Esophagus squamous epithelium (tissue), 5 donors: Measurements from ENCODE around the gene ZNF330. TPM values are rescaled to one million over a fixed set of nuclear protein-coding genes. Genes with fewer than 3 reads are reported as not detected.
"Not testable (repeated sequence)": the region's sequence is repeated elsewhere in the genome, so short reads cannot be mapped to it uniquely, and the experiment has no call there.

Source experiments
- DNase-seq: peaks from one replicate; lab custom pipeline; 2025; lab: John Stamatoyannopoulos, UW
- H3K27ac ChIP-seq, 4 donors: fragments of 200-600 bp; sonication (generic); one replicate each; pipeline ENCODE4 v1.5.1; 2016 to 2019; ENCODE audit warnings: mild to moderate bottlenecking in 1 of 4
- H3K27me3 ChIP-seq, 4 donors: fragments of 200-600 bp; sonication (generic); 1 replicate in 3 of 4; 2 replicates in 1 of 4; pipeline versions ENCODE4 v1.5.1 to v1.6.0; 2017 to 2021; ENCODE audit warnings: antibody characterized with exemption in 1 of 4
- H3K36me3 ChIP-seq, 3 donors: fragments of 200-600 bp; sonication (generic); one replicate each; pipeline ENCODE4 v1.5.1; 2016 to 2019
- H3K4me1 ChIP-seq, 3 donors: fragments of 200-600 bp; sonication (generic); one replicate each; pipeline ENCODE4 v1.5.1; 2017 to 2019
- H3K4me3 ChIP-seq, 4 donors: fragments of 200-600 bp; sonication (generic); 1 replicate in 3 of 4; 2 replicates in 1 of 4; pipeline ENCODE4 v1.5.1; 2016 to 2019; ENCODE audit warnings: mild to moderate bottlenecking in 2 of 4, moderate library complexity in 1 of 4
- H3K9me3 ChIP-seq, 3 donors: fragments of 200-600 bp; sonication (generic); one replicate each; pipeline ENCODE4 v1.5.1; 2016 to 2019
- CTCF ChIP-seq, 6 experiments: fragments of 450-650 bp in 4 of 6; fragments of 200-600 bp in 2 of 6; sonication (generic) in 2 of 6; IDR thresholded peaks; one replicate each; pipeline ENCODE4 v1.5.1; 2016 to 2019; ENCODE audit warnings: antibody characterized with exemption in 6 of 6, mild to moderate bottlenecking in 4 of 6, moderate library complexity in 4 of 6
- POLR2A ChIP-seq, 4 donors: fragments of 450-650 bp; IDR thresholded peaks; one replicate each; pipeline ENCODE4 v1.6.1; 2017; ENCODE audit warnings: antibody characterized with exemption in 4 of 4, mild to moderate bottlenecking in 4 of 4, moderate library complexity in 3 of 4
- WGBS, 2 donors: methylation state at CpG; one replicate each; pipeline ENCODE4 v1.1.5; 2018; 5-methylcytosine and 5-hydroxymethylcytosine counted together
- intact Hi-C: fragments of 100-400 bp; cut with DNase I; formaldehyde crosslinking; loops from one replicate; pipeline ENCODE4 v1.15.0; 2022
- total RNA-seq, 4 donors: library from RNA; depleted of rRNA; stranded (reverse); fragments of >200 nt; gene quantifications; one replicate each; pipeline ENCODE4 v1.1.0, GENCODE V29; 2016
- donor health status: DM: yes; HTN: yes; CAD: no.

Gene ZNF330
- total RNA-seq, 4 donors from 2014 or later = 12.3 to 27.5 (median 22.3) TPM

- no peak for DNase-seq
- intact Hi-C loops = no loop called here
- no peak for TF ChIP-seq CTCF (IDR thresholded peaks at IDR 0.05)
- no peak for TF ChIP-seq POLR2A (IDR thresholded peaks at IDR 0.05)
- Histone ChIP-seq H3K4me1 (no peaks in the 10 kb centered on the region), H3K4me3 (no peak overlapping the region), H3K36me3 (no peaks in the 10 kb centered on the region), H3K27ac (no peak overlapping the region), H3K27me3 (no peaks in the 10 kb centered on the region), H3K9me3 (no peaks in the 10 kb centered on the region)
- WGBS, 2 donors = 42 to 44% methylated on average over 2 of the region's 2 CpGs
Measured at GRCh38 chr4:141180991-141181761, 39.5 kb upstream of the ZNF330 start.

- H3K9me3 ChIP-seq, DNase-seq, H3K36me3 ChIP-seq, H3K27me3 ChIP-seq, H3K4me1 ChIP-seq, H3K4me3 ChIP-seq, intact Hi-C loops, H3K27ac ChIP-seq: not testable (repeated sequence)
- 71 to 74% methylated on average over 2 of the region's 2 CpGs for WGBS, 2 donors
Measured at GRCh38 chr4:141183491-141183890, 37.2 kb upstream of the ZNF330 start.

GRCh38 chr4:141192564-141192963, 28.1 kb upstream of the ZNF330 start:
- no peak for DNase-seq
- H3K9me3 ChIP-seq = no peaks in the 10 kb centered on the region
- H3K27ac ChIP-seq = no peak overlapping the region
- H3K4me1 ChIP-seq = no peaks in the 10 kb centered on the region
- peaks cover 0 to 3% (median 0%) of the 10 kb centered on the region in 4 donors for H3K27me3 ChIP-seq
- WGBS, 2 donors = 87 to 88% methylated on average over 2 of the region's 2 CpGs
- no peak overlapping the region for H3K4me3 ChIP-seq
- intact Hi-C loops = no loop called here
- TF ChIP-seq POLR2A (IDR thresholded peaks at IDR 0.05) (no peak), CTCF (IDR thresholded peaks at IDR 0.05) (no peak)
- H3K36me3 ChIP-seq = no peaks in the 10 kb centered on the region

- intact Hi-C loops = no loop called here
- WGBS, 2 donors = 66 to 70% methylated on average over 1 to 2 of the region's 2 CpGs
- H3K27ac ChIP-seq = no peak overlapping the region
Measured at GRCh38 chr4:141193516-141194034, 27.1 kb upstream of the ZNF330 start.

GRCh38 chr4:141195095-141195707, 25.5 kb upstream of the ZNF330 start:
- no peak for TF ChIP-seq CTCF (IDR thresholded peaks at IDR 0.05)
- TF ChIP-seq POLR2A (IDR thresholded peaks at IDR 0.05) = no peak
- 68 to 69% methylated on average over 2 of the region's 2 CpGs for WGBS, 2 donors
- Histone ChIP-seq H3K4me3 (no peak overlapping the region), H3K27me3 (no peaks in the 10 kb centered on the region), H3K9me3 (no peaks in the 10 kb centered on the region), H3K4me1 (no peaks in the 10 kb centered on the region), H3K27ac (no peak overlapping the region), H3K36me3 (no peaks in the 10 kb centered on the region)
- intact Hi-C loops = no loop called here
- no peak for DNase-seq

More at GRCh38 chr4:141193516-141194034, 27.1 kb upstream of the ZNF330 start:
- H3K4me1 ChIP-seq = no peaks in the 10 kb centered on the region
- no peak overlapping the region for H3K4me3 ChIP-seq
- H3K9me3 ChIP-seq = no peaks in the 10 kb centered on the region
- no peak for DNase-seq
- no peaks in the 10 kb centered on the region for H3K36me3 ChIP-seq
- no peak for TF ChIP-seq POLR2A (IDR thresholded peaks at IDR 0.05)
- TF ChIP-seq CTCF (IDR thresholded peaks at IDR 0.05) = no peak
- H3K27me3 ChIP-seq = peaks cover 0 to 3% (median 0%) of the 10 kb centered on the region in 4 donors
